ENCODE results near the gene APLNR.
A peak's percentile ranks its signal among the peaks of the same experiment; 100 is the strongest.
"Not testable (repeated sequence)": the region's sequence is repeated elsewhere in the genome, so short reads cannot be mapped to it uniquely, and the experiment has no call there.

The APLNR gene
- 0 reads per million in 2 donors for total RNA-seq

GRCh38 chr11:57237204-57237681, at the start of gene APLNR:
Gene APLNR (minus strand): TSS chr11:57237250. CDS start chr11:57237004, 246 bp downstream.
- no peak for DNase-seq

DNA sequence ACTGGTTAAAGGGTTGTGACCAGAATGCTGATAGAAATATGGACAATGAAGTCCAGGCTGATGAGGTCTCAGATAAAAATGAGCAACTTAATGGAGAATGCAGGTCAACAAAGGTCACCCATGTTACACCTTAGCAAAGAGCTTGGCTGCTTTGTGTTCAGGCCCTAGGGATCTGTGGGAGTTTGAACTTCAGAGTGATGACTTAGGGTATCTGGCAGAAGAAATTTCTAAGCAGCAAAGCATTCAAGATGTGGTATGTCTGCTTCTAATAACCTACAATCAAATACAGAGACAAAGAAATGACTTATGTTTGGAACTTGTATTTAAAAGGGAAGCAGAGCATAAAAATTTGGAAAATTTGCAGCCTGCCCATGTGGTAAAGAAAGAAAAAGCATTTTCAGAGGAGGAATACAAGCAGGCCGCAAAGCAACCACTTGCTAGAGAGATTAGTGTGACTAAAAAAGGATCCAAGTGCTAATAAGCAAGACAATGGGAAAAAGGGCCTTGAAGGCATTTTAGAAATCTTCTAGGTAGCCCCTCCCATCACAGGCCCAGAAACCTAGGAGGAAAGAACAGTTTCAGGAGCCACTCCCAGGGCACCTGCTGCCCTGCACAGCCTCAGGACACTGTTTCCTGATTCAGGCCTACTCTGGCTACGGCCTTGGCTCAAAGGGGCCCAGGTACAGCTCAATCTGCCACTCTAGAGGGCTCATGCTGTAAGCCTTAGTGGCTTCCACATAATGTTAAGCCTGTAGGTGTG, 46.4 kb upstream of the APLNR start:
- DNase-seq, result no peak

GRCh38 chr11:57281546-57281945, 44.5 kb upstream of the APLNR start:
- not testable (repeated sequence) for DNase-seq

DNA sequence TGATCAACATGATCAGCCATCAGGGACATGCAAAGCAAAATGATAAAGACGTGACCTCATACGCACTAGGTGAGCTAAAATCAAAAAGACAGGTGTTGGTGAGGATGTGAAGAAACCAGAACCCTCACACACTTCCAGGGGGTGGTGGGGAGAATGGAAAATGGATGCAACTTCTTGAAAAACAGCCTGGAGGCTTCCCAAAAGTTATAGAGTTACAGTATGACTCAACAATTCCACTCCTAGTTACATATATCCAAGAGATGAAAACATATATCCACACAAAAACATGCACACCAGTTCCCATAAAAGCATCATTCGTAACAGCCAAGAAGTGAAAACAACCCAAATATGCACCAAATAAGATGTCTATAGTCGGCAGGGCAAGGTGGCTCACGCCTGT, 42.1 kb upstream of the APLNR start:
- no peak for DNase-seq

DNA sequence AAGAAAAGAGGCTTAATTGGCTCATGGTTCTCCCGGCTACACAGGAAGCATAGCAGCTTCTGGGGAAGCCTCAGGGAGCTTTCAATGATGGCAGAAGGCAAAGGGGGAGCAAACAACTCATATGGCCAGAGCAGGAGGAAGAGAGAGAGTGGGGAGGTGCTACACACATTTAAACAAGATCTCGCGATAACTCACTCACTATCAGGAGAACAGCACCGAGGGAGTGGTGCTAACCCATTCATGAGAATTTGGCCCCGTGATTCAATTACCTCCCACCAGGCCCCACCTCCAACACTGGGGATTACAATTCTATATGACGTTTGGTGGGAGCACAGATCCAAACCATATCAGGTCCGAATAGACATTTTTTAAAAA, 41.7 kb upstream of the APLNR start:
- DNase-seq, result no peak

- peak in 2 of 5 experiments; percentile 4 to 5 for DNase-seq
These were observed 41.0 kb upstream of the APLNR start for GRCh38 chr11:57277845-57278720.

DNA sequence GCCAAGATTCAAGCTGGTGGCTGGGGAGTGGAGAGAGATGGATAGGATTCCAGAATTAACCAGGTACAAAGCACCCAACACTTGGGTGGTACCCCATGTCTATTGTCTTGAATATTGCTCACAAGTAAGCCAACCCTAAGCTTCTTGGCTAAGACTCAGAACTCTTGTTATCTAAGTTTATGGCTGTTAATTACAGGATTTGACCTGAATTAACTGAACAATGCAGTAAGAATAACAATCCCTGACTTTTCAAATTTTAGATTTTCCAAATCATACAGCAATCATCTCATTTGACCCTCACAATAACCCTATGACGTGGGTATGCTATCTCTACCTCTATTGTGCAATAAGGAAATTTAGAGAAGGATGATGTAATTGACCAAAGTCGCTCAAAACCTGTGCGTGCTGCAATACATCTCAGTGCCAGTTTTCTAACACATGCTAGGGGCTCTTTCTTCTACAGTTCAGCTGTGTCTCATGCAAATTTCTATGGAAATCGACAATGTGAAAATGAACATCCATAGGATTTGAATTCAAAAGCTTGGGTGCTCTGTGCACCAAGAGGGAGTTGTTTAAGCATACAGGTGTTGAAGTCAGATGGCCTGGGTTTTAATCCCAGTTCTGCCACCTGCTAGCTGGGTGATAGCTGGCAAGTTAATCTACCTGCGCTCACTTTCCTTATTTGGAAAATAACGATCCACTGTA, 40.1 kb upstream of the APLNR start:
- no peak for DNase-seq

DNA sequence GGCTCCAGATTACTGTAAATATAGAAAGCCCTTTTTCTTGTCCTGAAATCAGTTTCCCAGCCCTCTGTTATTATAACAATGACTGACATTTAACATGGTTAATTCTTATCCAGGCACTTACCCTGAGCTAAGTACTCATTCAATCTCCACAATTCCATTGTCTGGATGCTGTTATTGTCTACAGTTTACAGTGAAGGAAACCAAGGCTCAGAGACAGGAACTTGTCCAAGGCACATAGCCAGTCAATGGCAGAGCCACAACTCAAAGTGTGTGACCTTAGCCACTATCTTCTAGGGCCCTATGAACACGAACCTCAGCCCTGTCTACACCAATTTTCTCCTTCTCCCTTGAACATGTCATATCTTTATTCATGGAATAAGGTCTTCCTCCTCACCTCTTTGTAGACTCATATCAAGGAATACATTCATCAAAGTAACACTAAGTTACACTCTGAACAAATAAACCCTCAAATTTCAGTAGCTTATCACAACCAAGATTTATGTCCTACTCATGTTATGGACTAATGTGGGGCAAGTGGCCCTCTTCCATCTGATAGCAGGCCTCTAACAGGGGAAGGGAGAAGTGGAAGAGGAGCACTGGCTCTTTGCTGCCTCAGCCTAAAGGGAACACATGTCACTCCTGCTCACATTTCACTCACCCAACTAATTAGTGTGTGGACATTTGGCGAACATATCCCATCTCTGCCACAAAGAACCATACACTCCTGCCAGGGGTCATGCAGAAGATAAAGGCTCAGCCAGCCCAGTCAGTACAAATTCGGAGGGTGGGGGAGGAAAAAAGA, 39.3 kb upstream of the APLNR start:
- DNase-seq, result no peak

- no peak for DNase-seq
These were observed 38.5 kb upstream of the APLNR start for GRCh38 chr11:57275582-57275981.

- DNase-seq, result no peak
These were observed 38.0 kb upstream of the APLNR start for GRCh38 chr11:57274904-57275498.

GRCh38 chr11:57273448-57274058, 36.5 kb upstream of the APLNR start:
- no peak for DNase-seq

- DNase-seq, result no peak
These were observed 32.5 kb upstream of the APLNR start for GRCh38 chr11:57269571-57270021.

- no peak for DNase-seq
These were observed 29.1 kb upstream of the APLNR start for GRCh38 chr11:57266157-57266556.

- DNase-seq, result no peak
These were observed 26.3 kb upstream of the APLNR start for GRCh38 chr11:57263351-57263750.

GRCh38 chr11:57262157-57262556, 25.1 kb upstream of the APLNR start:
- no peak for DNase-seq

- no peak for DNase-seq
These were observed 24.1 kb upstream of the APLNR start for GRCh38 chr11:57260937-57261783.

DNA sequence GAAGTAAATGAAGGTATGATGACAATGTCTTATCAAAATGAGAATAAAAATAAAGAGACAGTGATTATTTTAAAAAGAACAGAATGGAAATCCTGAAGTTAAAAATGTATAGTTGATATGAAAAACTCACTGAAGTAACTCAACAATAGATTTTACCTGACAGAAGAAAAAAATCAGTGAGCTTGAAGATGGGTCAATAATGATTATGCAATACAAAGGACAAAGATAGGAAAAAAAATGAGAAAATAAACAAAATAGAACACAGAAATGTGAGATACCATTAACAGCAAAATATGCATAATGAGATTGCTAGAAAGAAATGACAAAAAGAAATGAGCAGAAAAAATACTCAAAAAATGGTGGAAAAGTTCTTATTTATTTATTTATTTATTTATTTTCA, 19.1 kb upstream of the APLNR start:
- no peak for DNase-seq

DNA sequence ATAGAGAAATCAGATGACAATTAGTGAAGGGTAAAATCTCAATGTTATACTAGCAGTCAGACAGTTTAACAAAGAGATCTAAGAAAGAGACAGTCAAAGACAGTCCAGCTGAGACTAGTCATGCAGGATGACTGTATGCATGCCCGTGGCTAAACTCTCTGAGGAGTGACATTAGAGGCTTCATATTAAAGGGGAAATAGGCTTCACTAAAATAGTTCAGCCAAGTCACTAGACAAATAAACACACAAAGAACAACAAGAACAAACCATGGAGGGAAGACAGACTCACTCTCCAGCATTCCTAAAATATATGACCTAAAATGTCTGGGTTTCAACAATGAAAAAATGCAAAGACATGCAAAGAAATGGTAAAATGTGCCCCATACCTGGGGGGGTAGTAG, 18.6 kb upstream of the APLNR start:
- no peak for DNase-seq

DNA sequence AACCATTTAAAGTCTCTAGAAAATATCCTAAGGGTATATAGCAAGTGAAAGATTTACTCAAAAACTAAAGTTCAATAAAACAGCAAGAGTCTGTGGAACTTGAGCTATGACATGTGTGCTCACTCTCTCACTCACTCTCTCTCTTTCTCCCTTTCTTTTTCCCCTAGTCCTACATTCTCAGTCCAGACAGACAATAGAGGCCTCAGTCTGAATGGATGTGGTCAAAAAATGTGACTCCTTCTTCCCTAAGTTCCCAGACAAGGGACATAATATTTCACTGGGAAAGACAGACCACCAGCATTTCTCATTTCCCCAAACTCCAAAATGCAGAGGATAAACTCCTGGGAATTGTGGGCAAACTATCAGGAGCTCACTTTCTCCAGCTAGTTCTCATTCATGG, 17.6 kb upstream of the APLNR start:
- no peak for DNase-seq

DNA sequence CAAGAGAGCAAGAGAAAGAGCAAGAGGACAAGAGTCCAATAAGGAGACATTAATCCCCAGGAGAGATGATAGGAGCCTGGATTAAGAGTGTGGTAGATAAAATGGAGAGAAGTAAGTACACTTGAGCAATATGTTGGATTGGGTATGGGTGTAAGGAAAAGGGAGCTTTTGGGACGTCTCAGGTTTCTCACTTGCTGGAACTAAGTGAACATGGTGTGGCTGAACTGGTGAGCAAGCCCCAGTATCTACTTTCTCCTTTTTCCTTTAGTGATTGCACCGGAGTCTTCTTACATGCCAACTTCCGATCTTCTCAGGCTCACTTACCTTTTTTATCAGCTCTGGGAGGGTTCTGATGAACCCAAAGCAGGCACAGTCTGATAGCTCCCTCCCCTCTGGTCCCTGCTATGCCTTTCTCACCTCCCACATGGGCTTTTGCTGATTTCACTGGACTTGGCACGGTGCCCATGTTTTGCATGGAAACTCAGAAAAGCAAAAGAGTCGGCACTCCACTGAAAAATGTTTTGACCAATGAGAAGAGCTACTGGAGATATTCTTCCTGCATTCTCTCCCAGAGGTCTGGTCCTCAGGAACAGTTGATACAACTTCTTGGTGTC, 14.5 kb upstream of the APLNR start:
- no peak for DNase-seq
